ENCODE measurements around the gene RABEP2. TPM values are rescaled to one million over a fixed set of nuclear protein-coding genes. Genes with fewer than 3 reads are reported as not detected.
"Not testable (repeated sequence)": the region's sequence is repeated elsewhere in the genome, so short reads cannot be mapped to it uniquely, and the experiment has no call there.

Gene RABEP2
- total RNA-seq, 1 experiment from 2014 or later, result 17.8 TPM

DNA sequence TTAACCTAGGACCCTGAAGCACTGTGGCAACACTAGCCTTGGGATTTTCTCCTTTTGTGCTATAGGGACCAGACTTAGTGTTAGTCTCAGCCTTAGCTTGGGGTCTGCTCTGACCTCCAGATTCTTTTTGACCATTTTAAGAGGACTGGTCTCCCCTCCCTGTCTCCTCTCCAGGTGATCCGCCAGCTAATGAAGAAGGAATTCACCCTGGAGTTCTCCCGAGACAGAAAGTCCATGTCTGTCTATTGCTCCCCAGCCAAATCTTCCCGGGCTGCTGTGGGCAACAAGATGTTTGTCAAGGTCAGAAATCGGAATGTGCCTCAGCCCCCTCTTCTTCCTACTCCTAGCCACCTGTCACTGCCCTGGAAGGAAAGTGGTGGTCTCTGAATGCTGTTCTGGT is 27.2 kb downstream of the RABEP2 start:
- no peak for DNase-seq (ENCODE audit: unreplicated experiment)
- no peak overlapping the region for H3K27ac Mint-ChIP-seq (ENCODE audit: low read depth, unreplicated experiment)
- no peaks in the 10 kb centered on the region for H3K27me3 Mint-ChIP-seq (ENCODE audit: insufficient read depth, unreplicated experiment)
- TF ChIP-seq, protein P1, sequence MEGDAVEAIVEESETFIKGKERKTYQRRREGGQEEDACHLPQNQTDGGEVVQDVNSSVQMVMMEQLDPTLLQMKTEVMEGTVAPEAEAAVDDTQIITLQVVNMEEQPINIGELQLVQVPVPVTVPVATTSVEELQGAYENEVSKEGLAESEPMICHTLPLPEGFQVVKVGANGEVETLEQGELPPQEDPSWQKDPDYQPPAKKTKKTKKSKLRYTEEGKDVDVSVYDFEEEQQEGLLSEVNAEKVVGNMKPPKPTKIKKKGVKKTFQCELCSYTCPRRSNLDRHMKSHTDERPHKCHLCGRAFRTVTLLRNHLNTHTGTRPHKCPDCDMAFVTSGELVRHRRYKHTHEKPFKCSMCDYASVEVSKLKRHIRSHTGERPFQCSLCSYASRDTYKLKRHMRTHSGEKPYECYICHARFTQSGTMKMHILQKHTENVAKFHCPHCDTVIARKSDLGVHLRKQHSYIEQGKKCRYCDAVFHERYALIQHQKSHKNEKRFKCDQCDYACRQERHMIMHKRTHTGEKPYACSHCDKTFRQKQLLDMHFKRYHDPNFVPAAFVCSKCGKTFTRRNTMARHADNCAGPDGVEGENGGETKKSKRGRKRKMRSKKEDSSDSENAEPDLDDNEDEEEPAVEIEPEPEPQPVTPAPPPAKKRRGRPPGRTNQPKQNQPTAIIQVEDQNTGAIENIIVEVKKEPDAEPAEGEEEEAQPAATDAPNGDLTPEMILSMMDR (IDR thresholded peaks at IDR 0.05; ENCODE audit: unreplicated experiment), result no peak
- ChIA-PET CTCF (interaction anchor here (0.7 to 1.2 kb wide), 2 partner anchors 13 to 48 kb away, joined by 3 to 4 read pairs; no protein-coding TSS in a partner anchor), POLR2A (no interaction called here)
- H3K36me3 Mint-ChIP-seq (ENCODE audit: insufficient read depth, unreplicated experiment), result no peaks in the 10 kb centered on the region
- no TSS peak for BruUV-seq (replicated peaks)
- no peaks in the 10 kb centered on the region for H3K9me3 Mint-ChIP-seq (ENCODE audit: unreplicated experiment)
- no peak overlapping the region for H3K4me3 Mint-ChIP-seq (ENCODE audit: unreplicated experiment)
- intact Hi-C loops (cut with micrococcal nuclease), result no loop called here
- no peaks in the 10 kb centered on the region for H3K4me1 Mint-ChIP-seq (ENCODE audit: insufficient read depth, unreplicated experiment)

DNA sequence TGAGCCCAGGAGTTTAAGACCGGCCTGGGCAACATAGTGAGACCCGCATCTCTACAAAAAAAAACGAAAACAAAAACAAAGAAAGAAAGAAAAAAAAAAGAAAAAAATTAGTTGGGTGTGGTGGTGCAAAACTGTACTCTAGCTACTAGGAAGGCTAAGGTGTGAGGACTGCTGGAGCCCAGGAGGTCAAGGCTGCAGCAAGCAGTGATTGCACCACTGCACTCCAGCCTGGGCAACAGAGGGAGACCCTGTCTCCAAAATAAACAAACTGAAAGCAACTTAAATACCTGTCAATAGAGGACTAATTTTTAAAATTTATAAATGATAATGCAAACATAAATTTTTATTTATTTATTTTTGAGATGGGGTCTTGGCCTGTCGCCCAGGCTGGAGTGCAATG is 29.4 kb downstream of the RABEP2 start:
- H3K27ac Mint-ChIP-seq (ENCODE audit: low read depth, unreplicated experiment), result no peak overlapping the region

DNA sequence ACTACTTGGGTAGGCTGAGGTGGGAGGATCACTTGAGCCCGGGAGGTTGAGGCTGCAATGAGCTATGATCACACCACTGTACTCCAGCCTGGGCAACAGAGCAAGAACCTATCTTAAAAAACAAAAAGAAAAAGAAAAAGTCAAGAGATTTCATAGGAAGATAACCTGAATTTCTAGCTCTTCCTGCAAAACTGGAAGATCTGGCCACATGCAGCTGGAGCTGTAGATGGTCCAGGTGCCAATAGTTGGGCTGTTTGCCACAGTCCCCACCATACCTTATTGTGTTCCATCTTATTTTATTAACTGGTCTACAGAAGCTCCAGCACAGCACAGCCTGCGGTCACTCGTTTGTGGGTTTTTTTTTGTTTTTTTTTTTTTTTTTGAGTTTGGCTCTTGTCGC is 31.7 kb downstream of the RABEP2 start:
- Mint-ChIP-seq H3K4me3 (ENCODE audit: unreplicated experiment) (no peak overlapping the region), H3K4me1 (ENCODE audit: insufficient read depth, unreplicated experiment) (no peaks in the 10 kb centered on the region), H3K36me3 (ENCODE audit: insufficient read depth, unreplicated experiment) (no peaks in the 10 kb centered on the region), H3K27me3 (ENCODE audit: insufficient read depth, unreplicated experiment) (no peaks in the 10 kb centered on the region), H3K9me3 (ENCODE audit: unreplicated experiment) (no peaks in the 10 kb centered on the region), H3K27ac (ENCODE audit: low read depth, unreplicated experiment) (no peak overlapping the region)
- no peak for DNase-seq (ENCODE audit: unreplicated experiment)
- POLR2A ChIA-PET, result interaction anchor here (0.7 kb wide), 1 partner anchor 50 kb away, joined by 3 read pairs; no protein-coding TSS in a partner anchor
- BruUV-seq (replicated peaks), result no TSS peak
- TF ChIP-seq, protein P1 (IDR thresholded peaks at IDR 0.05; ENCODE audit: unreplicated experiment), result no peak
- CTCF ChIA-PET, result interaction anchor here (0.6 kb wide), 2 partner anchors 20 to 28 kb away, joined by 3 read pairs; no protein-coding TSS in a partner anchor
- intact Hi-C loops (cut with micrococcal nuclease), result no loop called here

More for the DNA sequence above, 29.4 kb downstream of the RABEP2 start:
- no peaks in the 10 kb centered on the region for H3K27me3 Mint-ChIP-seq (ENCODE audit: insufficient read depth, unreplicated experiment)
- intact Hi-C loops (cut with micrococcal nuclease), result no loop called here
- H3K9me3 Mint-ChIP-seq (ENCODE audit: unreplicated experiment), result no peaks in the 10 kb centered on the region
- CTCF ChIA-PET, result no interaction called here
- BruUV-seq (replicated peaks), result no TSS peak
- DNase-seq (ENCODE audit: unreplicated experiment), result no peak
- no peaks in the 10 kb centered on the region for H3K4me1 Mint-ChIP-seq (ENCODE audit: insufficient read depth, unreplicated experiment)
- no peaks in the 10 kb centered on the region for H3K36me3 Mint-ChIP-seq (ENCODE audit: insufficient read depth, unreplicated experiment)
- POLR2A ChIA-PET, result no interaction called here
- TF ChIP-seq, protein P1 (IDR thresholded peaks at IDR 0.05; ENCODE audit: unreplicated experiment), result no peak
- no peak overlapping the region for H3K4me3 Mint-ChIP-seq (ENCODE audit: unreplicated experiment)

DNA sequence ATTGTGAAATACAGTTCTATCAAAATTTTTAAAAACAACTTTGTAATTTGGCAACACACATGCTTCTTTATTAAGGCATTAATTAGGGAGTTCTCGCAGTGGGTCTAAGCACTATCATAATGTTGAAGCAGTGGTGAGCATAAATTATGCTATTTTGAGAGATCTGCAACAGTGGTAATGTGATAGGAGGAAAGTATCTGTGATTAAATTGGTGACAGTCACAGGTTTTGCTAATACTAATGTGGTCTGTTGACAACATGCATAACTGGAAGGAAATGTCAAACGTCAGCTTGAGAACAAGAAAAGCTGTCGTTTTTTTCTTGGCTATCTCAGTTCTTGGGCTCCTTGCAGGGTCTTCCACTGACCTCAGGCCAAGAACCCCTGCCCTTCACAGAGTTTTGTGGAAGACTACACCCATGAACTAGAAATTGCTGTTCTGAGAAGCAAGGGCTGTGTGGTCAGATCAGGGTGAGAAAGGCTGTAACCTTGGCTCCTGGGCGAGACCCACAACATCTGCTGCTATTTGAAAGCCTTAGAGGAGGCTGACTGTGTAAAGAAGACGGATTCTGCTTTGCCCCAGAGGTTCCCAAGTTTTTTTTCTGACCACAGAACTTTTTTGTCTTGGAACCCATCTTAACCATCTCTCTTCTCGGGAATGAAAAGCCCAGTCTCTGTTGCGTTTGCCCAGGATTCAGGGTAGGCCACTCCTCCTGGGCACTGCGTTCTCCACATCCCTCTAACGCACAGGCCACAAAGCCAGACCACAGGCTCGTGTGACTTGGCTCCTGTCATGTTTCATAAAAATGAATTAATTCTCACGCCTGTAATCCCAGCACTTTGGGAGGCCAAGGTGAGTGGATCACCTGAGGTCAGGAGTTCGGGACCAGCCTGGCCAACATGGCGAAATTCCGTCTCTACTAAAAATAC is 32.8 kb downstream of the RABEP2 start:
- CTCF ChIA-PET, result interaction anchor here (1.3 kb wide), 1 partner anchor 53 kb away, joined by 8 read pairs; no protein-coding TSS in a partner anchor
- no peaks in the 10 kb centered on the region for H3K27me3 Mint-ChIP-seq (ENCODE audit: insufficient read depth, unreplicated experiment)
- TF ChIP-seq, protein P1 (IDR thresholded peaks at IDR 0.05; ENCODE audit: unreplicated experiment), result no peak
- H3K4me3 Mint-ChIP-seq (ENCODE audit: unreplicated experiment), result no peak overlapping the region
- DNase-seq (ENCODE audit: unreplicated experiment), result no peak
- no peaks in the 10 kb centered on the region for H3K36me3 Mint-ChIP-seq (ENCODE audit: insufficient read depth, unreplicated experiment)
- no peaks in the 10 kb centered on the region for H3K9me3 Mint-ChIP-seq (ENCODE audit: unreplicated experiment)
- H3K27ac Mint-ChIP-seq (ENCODE audit: low read depth, unreplicated experiment), result no peak overlapping the region
- H3K4me1 Mint-ChIP-seq (ENCODE audit: insufficient read depth, unreplicated experiment), result no peaks in the 10 kb centered on the region
- POLR2A ChIA-PET, result no interaction called here
- intact Hi-C loops (cut with micrococcal nuclease), result no loop called here
- BruUV-seq (replicated peaks), result no TSS peak

DNA sequence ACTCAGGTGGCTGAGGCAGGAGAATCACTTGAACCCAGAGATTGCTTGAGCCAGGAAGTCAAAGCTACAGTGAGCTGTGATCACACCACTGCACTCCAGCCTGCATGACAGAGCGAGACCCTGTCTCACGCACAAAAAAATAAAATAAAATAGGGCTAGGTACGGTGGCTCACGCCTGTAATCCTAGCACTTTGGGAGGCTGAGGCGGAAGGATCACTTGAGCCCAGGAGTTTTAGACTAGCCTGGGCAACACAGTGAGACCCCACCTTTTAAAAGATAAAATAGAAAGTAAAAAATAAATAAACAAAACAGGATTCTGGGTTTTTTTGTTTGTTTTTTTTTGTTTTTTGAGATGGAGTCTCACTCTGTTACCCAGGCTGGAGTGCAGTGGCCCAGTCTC is 34.7 kb downstream of the RABEP2 start:
- H3K36me3 Mint-ChIP-seq (ENCODE audit: insufficient read depth, unreplicated experiment); DNase-seq (ENCODE audit: unreplicated experiment); H3K27me3 Mint-ChIP-seq (ENCODE audit: insufficient read depth, unreplicated experiment); H3K27ac Mint-ChIP-seq (ENCODE audit: low read depth, unreplicated experiment); H3K4me3 Mint-ChIP-seq (ENCODE audit: unreplicated experiment); intact Hi-C loops (cut with micrococcal nuclease); H3K9me3 Mint-ChIP-seq (ENCODE audit: unreplicated experiment); H3K4me1 Mint-ChIP-seq (ENCODE audit: insufficient read depth, unreplicated experiment); BruUV-seq (replicated peaks): not testable (repeated sequence)
- ChIA-PET CTCF (interaction anchor here (0.6 to 1.3 kb wide), 5 partner anchors 15 to 857 kb away, joined by 3 to 8 read pairs (median 4); no protein-coding TSS in a partner anchor), POLR2A (interaction anchor here (1.6 kb wide), 1 partner anchor 11 kb away, joined by 6 read pairs; no protein-coding TSS in a partner anchor)
